Endothelial cell of umbilical vein (primary cell): ENCODE results near the gene SF3B4. TPM values are rescaled to one million over a fixed set of nuclear protein-coding genes. Genes with fewer than 3 reads are reported as not detected.

ENCODE experiments used
- BruUV-seq: library from RNA; stranded (reverse); fragments of 400-500 nt; replicated peaks from 2 replicates; lab custom pipeline; 2021; lab: Mats Ljungman, UMichigan
- CTCF ChIA-PET: fragments of 300-600, 350-600 bp; sonication (Branson Sonifier 250); formaldehyde crosslinking; loops from one replicate; lab custom pipeline; 2021; ENCODE audit warnings: antibody characterized with exemption, inconsistent platforms; lab: Charles Lee
- POLR2A ChIA-PET: fragments of 300-600, 350-600 bp; sonication (Branson Sonifier 250); formaldehyde crosslinking; loops from one replicate; lab custom pipeline; 2021; ENCODE audit warnings: antibody characterized with exemption, inconsistent platforms; lab: Charles Lee
- DNase-seq: peaks from one replicate; pipeline ENCODE4 v3.0.0-alpha.2; 2011; ENCODE audit warnings: low read depth, low spot score
- FAIRE-seq: peaks from 2 replicates; lab custom pipeline; 2011; peaks lifted over from hg19 to GRCh38; lab: Jason Lieb, UNC
- H2AFZ ChIP-seq: 2 replicates; pipeline ENCODE4 v1.6.0; 2012; ENCODE audit warnings: low read depth, low read length, control low read depth, inconsistent platforms
- H3K27ac ChIP-seq: 2 replicates; pipeline ENCODE4 v1.5.1; 2011; ENCODE audit warnings: low read depth, mild to moderate bottlenecking, control low read depth, low read length, moderate library complexity; ENCODE audit not compliant: insufficient read depth
- H3K27me3 ChIP-seq, 2 experiments: 2 replicates each; pipeline versions ENCODE4 v1.6.0 to v1.6.1; 2011; ENCODE audit warnings: low read length in 2 of 2, mixed read lengths in 1 of 2; ENCODE audit not compliant: control insufficient read depth in 2 of 2, insufficient read depth in 2 of 2
- H3K36me3 ChIP-seq, 2 experiments: 2 replicates in 1 of 2; 3 replicates in 1 of 2; pipeline ENCODE4 v1.5.1; 2011; ENCODE audit warnings: low read length in 2 of 2, mild to moderate bottlenecking in 1 of 2, moderate library complexity in 1 of 2; ENCODE audit not compliant: control insufficient read depth in 2 of 2, insufficient read depth in 2 of 2; ENCODE audit errors: extremely low read depth in 1 of 2
- H3K4me1 ChIP-seq: 3 replicates; pipeline ENCODE4 v1.5.1; 2011; ENCODE audit warnings: mild to moderate bottlenecking, low read length; ENCODE audit not compliant: control insufficient read depth, insufficient read depth; ENCODE audit errors: extremely low read depth
- H3K4me2 ChIP-seq: 2 replicates; pipeline ENCODE4 v1.6.1; 2011; ENCODE audit warnings: low read length, control low read depth, mixed read lengths; ENCODE audit not compliant: insufficient read depth
- H3K4me3 ChIP-seq, 3 experiments: fragments of 200-600 bp in 1 of 3; sonication (generic), shearing (Covaris generic) in 1 of 3; replicated peaks in 1 of 3; 2 replicates each; pipeline ENCODE4 v1.5.1; 2011 to 2016; ENCODE audit warnings: control low read depth in 3 of 3, low read length in 3 of 3, mild to moderate bottlenecking in 2 of 3, inconsistent platforms in 1 of 3, low read depth in 1 of 3, moderate library complexity in 1 of 3; ENCODE audit not compliant: insufficient read depth in 1 of 3
- H3K79me2 ChIP-seq: 2 replicates; pipeline ENCODE4 v1.6.0; 2012; ENCODE audit warnings: low read length, inconsistent platforms; ENCODE audit not compliant: control insufficient read depth, insufficient read depth
- H3K9ac ChIP-seq: replicated peaks from 2 replicates; pipeline ENCODE3; 2011; ENCODE audit warnings: low read length, control low read depth; ENCODE audit not compliant: insufficient read depth; ENCODE audit errors: extremely low read depth
- H3K9me1 ChIP-seq: replicated peaks from 3 replicates; pipeline ENCODE4 v1.6.0; 2011; ENCODE audit warnings: mild to moderate bottlenecking, low read length; ENCODE audit not compliant: control insufficient read depth, insufficient read depth; ENCODE audit errors: extremely low read depth
- H3K9me3 ChIP-seq: replicated peaks from 2 replicates; pipeline ENCODE4 v1.5.1; 2012; ENCODE audit warnings: low read length, inconsistent platforms; ENCODE audit not compliant: control insufficient read depth, insufficient read depth
- H4K20me1 ChIP-seq: replicated peaks from 2 replicates; pipeline ENCODE3; 2011; ENCODE audit warnings: mild to moderate bottlenecking, low read length; ENCODE audit not compliant: control insufficient read depth, insufficient read depth; ENCODE audit errors: extremely low read depth
- EZH2 ChIP-seq: IDR thresholded peaks from 2 replicates; pipeline ENCODE4 v1.6.1; 2012; ENCODE audit warnings: borderline replicate concordance, low read depth, mild to moderate bottlenecking, moderate library complexity, low read length, inconsistent platforms; ENCODE audit not compliant: severe bottlenecking
- FOS ChIP-seq: IDR thresholded peaks from 2 replicates; pipeline ENCODE4 v1.6.1; 2011; ENCODE audit warnings: mild to moderate bottlenecking, low read length, moderate library complexity, borderline replicate concordance; ENCODE audit not compliant: insufficient read depth
- GATA2 ChIP-seq: IDR thresholded peaks from 2 replicates; pipeline ENCODE4 v1.7.0; 2011; ENCODE audit warnings: low read depth, mild to moderate bottlenecking, moderate library complexity, mixed read lengths, low read length; ENCODE audit not compliant: insufficient read length, insufficient read depth
- JUN ChIP-seq: IDR thresholded peaks from 2 replicates; pipeline ENCODE4 v1.6.1; 2011; ENCODE audit warnings: borderline replicate concordance, low read depth; ENCODE audit not compliant: insufficient read length, insufficient read depth
- MYC ChIP-seq: IDR thresholded peaks from one replicate; pipeline ENCODE4 v1.6.1; 2011; ENCODE audit warnings: mild to moderate bottlenecking, low read depth, low read length
- POLR2A ChIP-seq: IDR thresholded peaks from 2 replicates; pipeline ENCODE4 v1.6.1; 2012; ENCODE audit warnings: low read depth, mild to moderate bottlenecking, control low read depth, low read length
- dilution Hi-C: fragments of 300-500 bp; cut with MboI; formaldehyde crosslinking; loops from one replicate; pipeline ENCODE4 v1.15.0; 2019; ENCODE audit warnings: low sequenced_read_pairs; ENCODE audit not compliant: extremely low pct_ligation_motif_present
- intact Hi-C: fragments of 100-400 bp; cut with micrococcal nuclease; formaldehyde crosslinking; loops from one replicate; pipeline ENCODE4 v1.10.0; 2022
- polyA plus RNA-seq, 4 experiments: library from polyadenylated mRNA; depleted of rRNA in 3 of 4; stranded (reverse) in 3 of 4; unstranded in 1 of 4; fragments of >200 nt; gene quantifications; 2 replicates each; pipeline versions ENCODE4 v1.2.1 to v1.2.3, GENCODE V29; 2011 to 2012; ENCODE audit warnings: missing spikeins in 1 of 4
- total RNA-seq: library from RNA; stranded (reverse); gene quantifications from 2 replicates; pipeline ENCODE4 v1.2.3, GENCODE V29; 2021
- TF ChIP-seq, protein P1 (sequence below), 2 donors: IDR thresholded peaks; 1 replicate in 1 of 2; 2 replicates in 1 of 2; pipeline ENCODE4 v1.5.1; 2011; ENCODE audit warnings: low read length in 2 of 2, mild to moderate bottlenecking in 2 of 2, moderate library complexity in 2 of 2, control low read depth in 1 of 2, inconsistent platforms in 1 of 2, low read depth in 1 of 2; ENCODE audit not compliant: insufficient read depth in 1 of 2; ENCODE audit errors: extremely low read depth in 1 of 2
- TF ChIP-seq, protein P2 (sequence below): IDR thresholded peaks from 2 replicates; pipeline ENCODE4 v1.6.1; 2011; ENCODE audit not compliant: insufficient read depth, insufficient read length

SF3B4 gene
- total and polyA plus RNA-seq, 2 donors (not counting 3 experiments of a cell fraction or from before 2014, with no cell fraction given), result 62.7 to 74.4 TPM

DNA sequence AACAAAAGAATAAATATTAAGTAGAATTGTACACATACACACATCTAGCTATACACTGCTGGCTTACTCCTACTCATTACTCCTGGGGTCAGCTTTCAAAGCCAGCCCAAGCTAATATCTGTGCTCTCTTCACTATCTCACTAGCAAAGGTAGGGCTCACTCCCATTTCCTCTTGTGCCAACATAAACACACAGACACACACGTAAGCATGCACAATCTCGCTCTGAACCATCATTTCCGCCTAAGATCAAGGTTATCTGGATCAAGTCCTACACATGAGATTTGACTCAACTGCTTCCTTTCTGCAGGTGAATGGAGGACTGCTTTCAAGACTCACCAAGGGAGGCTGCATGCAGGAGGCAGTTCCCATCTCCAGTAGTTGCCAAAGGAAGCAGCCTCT, 37.8 kb upstream of the SF3B4 start:
- DNase-seq, result no peak
- no TSS peak for BruUV-seq
- H2AFZ ChIP-seq, result no peak overlapping the region
- no peak overlapping the region for H3K4me2 ChIP-seq
- no peaks in the 10 kb centered on the region for H3K9me3 ChIP-seq
- H3K36me3 ChIP-seq, result peaks cover 7 to 16% of the 10 kb centered on the region in 2 experiments
- FAIRE-seq, result no peak
- H3K79me2 ChIP-seq, result no peaks in the 10 kb centered on the region
- no peaks in the 10 kb centered on the region for H3K4me1 ChIP-seq
- dilution Hi-C loops (no loop called here), intact Hi-C loops (no loop called here)
- no peaks in the 10 kb centered on the region for H3K27me3 ChIP-seq
- H4K20me1 ChIP-seq, result no peaks in the 10 kb centered on the region
- H3K9me1 ChIP-seq, result no peaks in the 10 kb centered on the region
- no peak overlapping the region for H3K9ac ChIP-seq
- TF ChIP-seq, protein P1, sequence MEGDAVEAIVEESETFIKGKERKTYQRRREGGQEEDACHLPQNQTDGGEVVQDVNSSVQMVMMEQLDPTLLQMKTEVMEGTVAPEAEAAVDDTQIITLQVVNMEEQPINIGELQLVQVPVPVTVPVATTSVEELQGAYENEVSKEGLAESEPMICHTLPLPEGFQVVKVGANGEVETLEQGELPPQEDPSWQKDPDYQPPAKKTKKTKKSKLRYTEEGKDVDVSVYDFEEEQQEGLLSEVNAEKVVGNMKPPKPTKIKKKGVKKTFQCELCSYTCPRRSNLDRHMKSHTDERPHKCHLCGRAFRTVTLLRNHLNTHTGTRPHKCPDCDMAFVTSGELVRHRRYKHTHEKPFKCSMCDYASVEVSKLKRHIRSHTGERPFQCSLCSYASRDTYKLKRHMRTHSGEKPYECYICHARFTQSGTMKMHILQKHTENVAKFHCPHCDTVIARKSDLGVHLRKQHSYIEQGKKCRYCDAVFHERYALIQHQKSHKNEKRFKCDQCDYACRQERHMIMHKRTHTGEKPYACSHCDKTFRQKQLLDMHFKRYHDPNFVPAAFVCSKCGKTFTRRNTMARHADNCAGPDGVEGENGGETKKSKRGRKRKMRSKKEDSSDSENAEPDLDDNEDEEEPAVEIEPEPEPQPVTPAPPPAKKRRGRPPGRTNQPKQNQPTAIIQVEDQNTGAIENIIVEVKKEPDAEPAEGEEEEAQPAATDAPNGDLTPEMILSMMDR (IDR thresholded peaks at IDR 0.05; ENCODE audit: extremely low read depth in 1 of 2, insufficient read depth in 1 of 2, low read depth in 1 of 2, low read length in 2 of 2), result no peak
- no peak overlapping the region for H3K27ac ChIP-seq
- no peak overlapping the region for H3K4me3 ChIP-seq
- ChIA-PET POLR2A (no interaction called here), CTCF (interaction anchor here (0.8 to 1.7 kb wide), 4 partner anchors 26 to 222 kb away, joined by 3 to 5 read pairs (median 3); no protein-coding TSS in a partner anchor)

DNA sequence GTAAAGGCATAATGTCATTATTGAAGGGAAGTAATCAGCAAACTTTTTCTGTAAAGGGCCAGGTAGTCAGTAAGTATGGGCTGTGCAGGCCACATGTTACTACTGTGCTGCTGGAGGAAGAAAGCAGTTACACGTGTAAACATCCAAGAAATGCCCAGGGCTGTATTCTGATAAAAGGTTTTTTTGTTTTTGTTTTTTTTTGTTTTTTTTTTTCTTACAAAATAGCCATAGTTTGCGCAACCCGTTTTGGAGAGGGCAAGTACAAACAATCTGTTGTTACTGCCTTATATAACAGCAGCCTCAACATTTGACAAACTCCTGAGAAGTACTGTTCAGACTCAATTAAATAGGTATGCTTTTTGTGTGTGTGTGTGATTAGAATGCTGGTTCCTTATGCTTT, 35.8 kb upstream of the SF3B4 start:
- no peak for DNase-seq
- dilution Hi-C loops, result no loop called here

More for the DNA sequence above, 35.8 kb upstream of the SF3B4 start:
- Histone ChIP-seq H3K9me1 (no peaks in the 10 kb centered on the region), H3K27ac (no peak overlapping the region), H2AFZ (no peak overlapping the region), H3K36me3 (peaks cover 7 to 18% of the 10 kb centered on the region in 2 experiments), H3K4me3 (no peak overlapping the region), H3K4me1 (no peaks in the 10 kb centered on the region), H3K4me2 (no peak overlapping the region), H4K20me1 (no peaks in the 10 kb centered on the region), H3K79me2 (no peaks in the 10 kb centered on the region), H3K9me3 (no peaks in the 10 kb centered on the region), H3K9ac (no peak overlapping the region), H3K27me3 (no peaks in the 10 kb centered on the region)
- POLR2A ChIA-PET, result no interaction called here
- no peak for FAIRE-seq
- CTCF ChIA-PET, result interaction anchor here (1.1 to 3.2 kb wide), 7 partner anchors 17 to 224 kb away, joined by 4 to 77 read pairs (median 10); no protein-coding TSS in a partner anchor
- intact Hi-C loops, result loop anchor here (5.0 kb wide), 1 partner anchor 44 kb away; no protein-coding TSS in a partner anchor
- no TSS peak for BruUV-seq
- TF ChIP-seq, protein P1 (IDR thresholded peaks at IDR 0.05; ENCODE audit: extremely low read depth in 1 of 2, insufficient read depth in 1 of 2, low read depth in 1 of 2, low read length in 2 of 2), result no peak
- TF ChIP-seq POLR2A (no peak), JUN (no peak), MYC (no peak), GATA2 (no peak), FOS (no peak), EZH2 (no peak)
- TF ChIP-seq, protein P2, sequence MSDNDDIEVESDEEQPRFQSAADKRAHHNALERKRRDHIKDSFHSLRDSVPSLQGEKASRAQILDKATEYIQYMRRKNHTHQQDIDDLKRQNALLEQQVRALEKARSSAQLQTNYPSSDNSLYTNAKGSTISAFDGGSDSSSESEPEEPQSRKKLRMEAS, result no peak
